H9 (cell line): ENCODE results near the gene LPCAT1. TPM values are rescaled to one million over a fixed set of nuclear protein-coding genes. Genes with fewer than 3 reads are reported as not detected.

Experiments used
- DNase-seq: peaks from one replicate; pipeline ENCODE4 v3.0.0-alpha.2; 2017
- H2AFZ ChIP-seq: one replicate; pipeline ENCODE4 v1.6.1; 2013; ENCODE audit warnings: mild to moderate bottlenecking, low read length, control low read depth, moderate library complexity
- H2AK5ac ChIP-seq: 2 replicates; pipeline ENCODE4 v1.6.1; 2013; ENCODE audit warnings: low read length, control low read depth, mixed read lengths; ENCODE audit not compliant: insufficient read length
- H2BK120ac ChIP-seq: one replicate; pipeline ENCODE4 v1.6.1; 2013; ENCODE audit warnings: low read depth, mild to moderate bottlenecking, low read length, control low read depth, inconsistent platforms; ENCODE audit not compliant: poor library complexity, severe bottlenecking
- H2BK12ac ChIP-seq: 2 replicates; pipeline ENCODE4 v1.6.1; 2013; ENCODE audit warnings: low read length, control low read depth, mixed read lengths, low read depth; ENCODE audit not compliant: insufficient read length
- H2BK15ac ChIP-seq: 2 replicates; pipeline ENCODE4 v1.6.1; 2013; ENCODE audit warnings: low read depth, low read length, control low read depth
- H2BK20ac ChIP-seq: one replicate; pipeline ENCODE4 v1.6.1; 2013; ENCODE audit warnings: low read depth, mild to moderate bottlenecking, low read length, control low read depth, inconsistent platforms; ENCODE audit not compliant: poor library complexity, severe bottlenecking
- H2BK5ac ChIP-seq: 2 replicates; pipeline ENCODE4 v1.6.1; 2013; ENCODE audit warnings: low read length, control low read depth, mixed read lengths; ENCODE audit not compliant: insufficient read length
- H3K14ac ChIP-seq: 2 replicates; pipeline ENCODE4 v1.6.1; 2013; ENCODE audit warnings: low read length, control low read depth; ENCODE audit not compliant: insufficient read depth
- H3K18ac ChIP-seq: 2 replicates; pipeline ENCODE4 v1.6.1; 2013; ENCODE audit warnings: low read depth, mild to moderate bottlenecking, mixed read lengths, low read length, control low read depth; ENCODE audit not compliant: insufficient read length
- H3K23ac ChIP-seq: 2 replicates; pipeline ENCODE4 v1.6.1; 2013; ENCODE audit warnings: low read length, control low read depth, mixed read lengths, low read depth; ENCODE audit not compliant: insufficient read length
- H3K23me2 ChIP-seq: 2 replicates; pipeline ENCODE4 v1.6.1; 2013; ENCODE audit warnings: low read depth, mild to moderate bottlenecking, mixed read lengths, low read length, control low read depth; ENCODE audit not compliant: insufficient read length, poor library complexity, severe bottlenecking
- H3K27ac ChIP-seq: 2 replicates; pipeline ENCODE4 v1.5.1; 2013; ENCODE audit warnings: low read length, control low read depth, mixed read lengths, low read depth; ENCODE audit not compliant: insufficient read length
- H3K27me3 ChIP-seq: 2 replicates; pipeline ENCODE4 v1.6.1; 2013; ENCODE audit warnings: low read length, control low read depth, inconsistent platforms; ENCODE audit not compliant: insufficient read depth
- H3K4ac ChIP-seq: 2 replicates; pipeline ENCODE4 v1.6.1; 2013; ENCODE audit warnings: low read depth, mild to moderate bottlenecking, control low read depth, inconsistent platforms, low read length, moderate library complexity
- H3K4me1 ChIP-seq: 2 replicates; pipeline ENCODE4 v1.6.1; 2013; ENCODE audit warnings: low read length, control low read depth, inconsistent platforms; ENCODE audit not compliant: insufficient read depth
- H3K4me2 ChIP-seq: 2 replicates; pipeline ENCODE4 v1.6.1; 2013; ENCODE audit warnings: low read length, control low read depth, mixed read lengths; ENCODE audit not compliant: insufficient read length, insufficient read depth
- H3K56ac ChIP-seq: 2 replicates; pipeline ENCODE4 v1.6.1; 2013; ENCODE audit warnings: low read depth, mild to moderate bottlenecking, mixed read lengths, low read length, control low read depth; ENCODE audit not compliant: insufficient read length
- H3K79me1 ChIP-seq: 2 replicates; pipeline ENCODE4 v1.6.1; 2013; ENCODE audit warnings: low read depth, mild to moderate bottlenecking, moderate library complexity, low read length, control low read depth, inconsistent platforms; ENCODE audit not compliant: insufficient read depth, poor library complexity, severe bottlenecking
- H3K79me2 ChIP-seq: 2 replicates; pipeline ENCODE4 v1.6.1; 2013; ENCODE audit warnings: low read length, control low read depth, inconsistent platforms; ENCODE audit not compliant: insufficient read depth
- H3K9ac ChIP-seq: 2 replicates; pipeline ENCODE4 v1.6.1; 2013; ENCODE audit warnings: low read length, control low read depth, mixed read lengths; ENCODE audit not compliant: insufficient read length; ENCODE audit errors: extremely low read depth
- H3K9me3 ChIP-seq: one replicate; pipeline ENCODE4 v1.6.1; 2013; ENCODE audit warnings: low read depth, low read length, inconsistent platforms; ENCODE audit not compliant: control insufficient read depth
- H3T11ph ChIP-seq: one replicate; pipeline ENCODE4 v1.6.1; 2013; ENCODE audit warnings: mild to moderate bottlenecking, low read length, control low read depth, inconsistent platforms
- H4K20me1 ChIP-seq: one replicate; pipeline ENCODE4 v1.6.1; 2013; ENCODE audit not compliant: control insufficient read depth, insufficient read length, insufficient read depth
- H4K5ac ChIP-seq: 2 replicates; pipeline ENCODE4 v1.6.1; 2013; ENCODE audit warnings: low read depth, mild to moderate bottlenecking, mixed read lengths, low read length, control low read depth; ENCODE audit not compliant: insufficient read length
- H4K8ac ChIP-seq: replicated peaks from 2 replicates; pipeline ENCODE4 v1.6.1; 2013; ENCODE audit warnings: low read length, control low read depth, mixed read lengths, low read depth; ENCODE audit not compliant: insufficient read length
- H4K91ac ChIP-seq: 2 replicates; pipeline ENCODE4 v1.6.1; 2013; ENCODE audit warnings: low read depth, mild to moderate bottlenecking, moderate library complexity, mixed read lengths, low read length, control low read depth; ENCODE audit not compliant: insufficient read length
- H3K27ac Mint-ChIP-seq, 3 experiments: 2 replicates in 2 of 3; 3 replicates in 1 of 3; pipeline ENCODE4 v1.8.0; 2020 to 2021; ENCODE audit warnings: mixed read lengths in 3 of 3, mild to moderate bottlenecking in 1 of 3, moderate library complexity in 1 of 3
- H3K27me3 Mint-ChIP-seq: 2 replicates; pipeline ENCODE4 v1.8.0; 2021; ENCODE audit warnings: low read depth, mild to moderate bottlenecking, moderate library complexity, mixed read lengths
- H3K36me3 Mint-ChIP-seq, 3 experiments: 2 replicates in 2 of 3; 3 replicates in 1 of 3; pipeline ENCODE4 v1.8.0; 2020 to 2021; ENCODE audit warnings: low read depth in 3 of 3, mixed read lengths in 3 of 3; ENCODE audit not compliant: insufficient read depth in 1 of 3
- H3K4me1 Mint-ChIP-seq, 2 experiments: 2 replicates each; pipeline ENCODE4 v1.8.0; 2020; ENCODE audit warnings: mixed read lengths in 2 of 2
- H3K4me3 Mint-ChIP-seq, 2 experiments: 2 replicates in 1 of 2; 3 replicates in 1 of 2; pipeline ENCODE4 v1.8.0; 2020 to 2021; ENCODE audit warnings: mild to moderate bottlenecking in 2 of 2, mixed read lengths in 2 of 2, moderate library complexity in 1 of 2
- H3K9me3 Mint-ChIP-seq, 2 experiments: 2 replicates in 1 of 2; 3 replicates in 1 of 2; pipeline ENCODE4 v1.8.0; 2020; ENCODE audit warnings: mild to moderate bottlenecking in 2 of 2, mixed read lengths in 2 of 2, moderate library complexity in 1 of 2
- WGBS: extraction: QIAGEN DNeasy Blood & Tissue Kit; methylation state at CpG from one replicate; pipeline ENCODE4 v1.1.7; 2013; ENCODE audit warnings: missing lambda C conversion rate, low lambda C conversion rate, mixed read lengths; ENCODE audit not compliant: insufficient read length; ENCODE audit errors: extremely low coverage; 5-methylcytosine and 5-hydroxymethylcytosine counted together
- total RNA-seq: library from RNA; stranded (reverse); gene quantifications from 2 replicates; pipeline ENCODE4 v1.2.1, GENCODE V29; 2021
- TF ChIP-seq, protein P1 (sequence below): fragments of 200-600 bp; sonication (generic); conservative IDR thresholded peaks from 3 replicates; pipeline ENCODE4 v1.8.0; 2021; ENCODE audit warnings: antibody characterized with exemption, mild to moderate bottlenecking

The LPCAT1 gene
- total RNA-seq, 1 experiment from 2014 or later = 231 TPM

DNA sequence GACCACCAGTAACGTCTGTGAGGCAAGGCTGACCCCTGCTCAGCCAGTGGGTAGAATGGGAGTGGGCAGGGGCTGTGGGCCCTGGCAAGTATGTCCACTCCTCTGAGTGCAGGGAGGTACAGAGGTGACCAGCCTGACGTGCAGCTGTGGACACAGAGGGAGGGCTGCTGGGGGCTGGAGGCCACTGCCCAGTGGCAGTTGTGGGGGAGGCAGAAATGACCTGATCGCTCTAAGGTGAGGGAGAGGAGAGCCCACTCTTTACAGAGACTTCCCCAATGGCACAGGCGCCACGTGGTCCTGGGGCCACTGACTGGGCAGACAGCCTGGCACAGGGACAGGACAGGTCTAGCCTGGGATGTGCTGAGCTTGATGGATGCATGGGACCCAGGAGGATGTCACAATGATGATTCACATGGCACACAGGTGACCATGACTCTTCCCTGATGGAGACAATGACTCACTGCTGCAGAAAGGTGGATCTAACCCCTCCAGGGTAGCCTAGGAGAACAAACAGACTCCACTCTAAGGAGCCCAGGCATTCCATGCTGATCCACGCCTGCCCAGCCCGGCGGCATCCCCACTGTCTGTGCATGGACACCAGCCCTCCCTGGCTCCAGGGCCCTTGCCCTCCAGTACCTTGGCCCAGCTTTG is 7.7 kb downstream of the LPCAT1 start:
- no peak overlapping the region for H2BK20ac ChIP-seq
- H4K91ac ChIP-seq = peak overlapping the region; percentile 47
- peak overlapping the region; percentile 68 for H2BK12ac ChIP-seq
- no peak overlapping the region for H3K56ac ChIP-seq
- no peak overlapping the region for H3T11ph ChIP-seq
- DNase-seq = peak; percentile 62
- H3K27ac Mint-ChIP-seq = peak overlapping the region; percentile 98 to 99 (median 98)
- peaks cover 20% of the 10 kb centered on the region for H3K4me1 ChIP-seq
- no peaks in the 10 kb centered on the region for H3K9me3 ChIP-seq
- H4K8ac ChIP-seq = no peak overlapping the region
- TF ChIP-seq, protein P1, sequence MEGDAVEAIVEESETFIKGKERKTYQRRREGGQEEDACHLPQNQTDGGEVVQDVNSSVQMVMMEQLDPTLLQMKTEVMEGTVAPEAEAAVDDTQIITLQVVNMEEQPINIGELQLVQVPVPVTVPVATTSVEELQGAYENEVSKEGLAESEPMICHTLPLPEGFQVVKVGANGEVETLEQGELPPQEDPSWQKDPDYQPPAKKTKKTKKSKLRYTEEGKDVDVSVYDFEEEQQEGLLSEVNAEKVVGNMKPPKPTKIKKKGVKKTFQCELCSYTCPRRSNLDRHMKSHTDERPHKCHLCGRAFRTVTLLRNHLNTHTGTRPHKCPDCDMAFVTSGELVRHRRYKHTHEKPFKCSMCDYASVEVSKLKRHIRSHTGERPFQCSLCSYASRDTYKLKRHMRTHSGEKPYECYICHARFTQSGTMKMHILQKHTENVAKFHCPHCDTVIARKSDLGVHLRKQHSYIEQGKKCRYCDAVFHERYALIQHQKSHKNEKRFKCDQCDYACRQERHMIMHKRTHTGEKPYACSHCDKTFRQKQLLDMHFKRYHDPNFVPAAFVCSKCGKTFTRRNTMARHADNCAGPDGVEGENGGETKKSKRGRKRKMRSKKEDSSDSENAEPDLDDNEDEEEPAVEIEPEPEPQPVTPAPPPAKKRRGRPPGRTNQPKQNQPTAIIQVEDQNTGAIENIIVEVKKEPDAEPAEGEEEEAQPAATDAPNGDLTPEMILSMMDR = no peak
- H2AFZ ChIP-seq = no peak overlapping the region
- H2BK5ac ChIP-seq = peak overlapping the region; percentile 15
- no peaks in the 10 kb centered on the region for H3K9me3 Mint-ChIP-seq
- WGBS = no CpG with 5 or more reads among the region's 8 CpGs
- no peak overlapping the region for H3K9ac ChIP-seq
- H3K27me3 ChIP-seq = no peaks in the 10 kb centered on the region
- H3K27ac ChIP-seq = peak overlapping the region; percentile 59
- peaks cover 6% of the 10 kb centered on the region for H4K20me1 ChIP-seq
- H2AK5ac ChIP-seq = peak overlapping the region; percentile 5
- H3K4me3 Mint-ChIP-seq = peak overlapping the region; percentile 38 to 45
- peaks cover 7% of the 10 kb centered on the region for H3K79me1 ChIP-seq
- no peaks in the 10 kb centered on the region for H3K23me2 ChIP-seq
- no peak overlapping the region for H3K23ac ChIP-seq
- H2BK120ac ChIP-seq = no peak overlapping the region
- peaks cover 70 to 78% of the 10 kb centered on the region in 2 experiments for H3K4me1 Mint-ChIP-seq
- no peak overlapping the region for H3K4me2 ChIP-seq
- peak overlapping the region; percentile 29 for H3K18ac ChIP-seq
- no peak overlapping the region; the same call in 1 of the 2 replicates for H3K4ac ChIP-seq
- peak overlapping the region; percentile 18 for H4K5ac ChIP-seq
- H3K27me3 Mint-ChIP-seq = no peaks in the 10 kb centered on the region
- H3K79me2 ChIP-seq = peaks cover 59% of the 10 kb centered on the region; the same call in 1 of the 2 replicates
- H3K36me3 Mint-ChIP-seq = peaks cover 34 to 67% (median 51%) of the 10 kb centered on the region in 3 experiments
- peak overlapping the region; percentile 80 for H3K14ac ChIP-seq
- H2BK15ac ChIP-seq = no peak overlapping the region
